ENCODE results near the gene MRPL19.

Gene MRPL19

GRCh38 chr2:75616406-75616805 lies 30.2 kb upstream of the MRPL19 start:
- no peak for DNase-seq

GRCh38 chr2:75616933-75617332 lies 29.6 kb upstream of the MRPL19 start:
- no peak for DNase-seq

GRCh38 chr2:75619956-75620740 lies 26.4 kb upstream of the MRPL19 start:
- peak; percentile 36 for DNase-seq

- no peak for DNase-seq
Measured at GRCh38 chr2:75621228-75621627, 25.4 kb upstream of the MRPL19 start.

GRCh38 chr2:75622500-75622899 lies 24.1 kb upstream of the MRPL19 start:
- DNase-seq = no peak

- DNase-seq = no peak
Measured at GRCh38 chr2:75622929-75623328, 23.7 kb upstream of the MRPL19 start.

GRCh38 chr2:75627902-75628504 lies 18.6 kb upstream of the MRPL19 start:
- peak; percentile 73 for DNase-seq

GRCh38 chr2:75632091-75632701 lies 14.4 kb upstream of the MRPL19 start:
- DNase-seq = peak; percentile 47

- no peak for DNase-seq
Measured at GRCh38 chr2:75632813-75633212, 13.8 kb upstream of the MRPL19 start.

GRCh38 chr2:75633620-75634019 lies 13.0 kb upstream of the MRPL19 start:
- no peak for DNase-seq

GRCh38 chr2:75634945-75635344 lies 11.6 kb upstream of the MRPL19 start:
- no peak for DNase-seq

- DNase-seq = no peak
Measured at GRCh38 chr2:75637568-75637967, 9.0 kb upstream of the MRPL19 start.

- peak; percentile 75 for DNase-seq
Measured at GRCh38 chr2:75640621-75641121, 5.9 kb upstream of the MRPL19 start.

- DNase-seq = no peak
Measured at GRCh38 chr2:75641587-75641986, 5.0 kb upstream of the MRPL19 start.

GRCh38 chr2:75643980-75644379 lies 2.6 kb upstream of the MRPL19 start:
- no peak for DNase-seq

- no peak for DNase-seq
Measured at GRCh38 chr2:75645643-75646042, 940 bp upstream of the MRPL19 start.

GRCh38 chr2:75646090-75646582 lies 447 bp upstream of the MRPL19 start:
- DNase-seq = no peak

GRCh38 chr2:75647771-75648170 lies 1.2 kb downstream of the MRPL19 start:
- DNase-seq = no peak

GRCh38 chr2:75654012-75654411 lies 7.4 kb downstream of the MRPL19 start:
- DNase-seq = no peak

GRCh38 chr2:75655861-75656260 lies 9.3 kb downstream of the MRPL19 start:
- DNase-seq = no peak

- no peak for DNase-seq
Measured at GRCh38 chr2:75656563-75656962, 10.0 kb downstream of the MRPL19 start.

- no peak for DNase-seq
Measured at GRCh38 chr2:75657798-75658197, 11.2 kb downstream of the MRPL19 start.

- DNase-seq = no peak
Measured at GRCh38 chr2:75666911-75667310, 20.3 kb downstream of the MRPL19 start.

GRCh38 chr2:75667884-75668283 lies 21.3 kb downstream of the MRPL19 start:
- no peak for DNase-seq
